Stomach smooth muscle (tissue), 2 donors: ENCODE measurements around the gene CRYBA2.
A peak's percentile ranks its signal among the peaks of the same experiment; 100 is the strongest.

Source experiments
- H3K27ac ChIP-seq: one replicate; pipeline ENCODE4 v1.7.0; 2013; ENCODE audit warnings: mild to moderate bottlenecking, low read length, inconsistent platforms
- H3K27me3 ChIP-seq, 2 donors: one replicate each; pipeline ENCODE4 v1.7.0; 2013; ENCODE audit warnings: low read length in 2 of 2; ENCODE audit not compliant: insufficient read depth in 2 of 2, control insufficient read depth in 1 of 2
- H3K36me3 ChIP-seq, 2 donors: one replicate each; pipeline ENCODE4 v1.7.0; 2013; ENCODE audit warnings: low read length in 2 of 2; ENCODE audit not compliant: control insufficient read depth in 2 of 2, insufficient read depth in 2 of 2
- H3K4me1 ChIP-seq: one replicate; pipeline ENCODE4 v1.7.0; 2013; ENCODE audit warnings: low read length; ENCODE audit not compliant: control insufficient read depth, insufficient read depth
- H3K4me3 ChIP-seq, 2 donors: one replicate each; pipeline ENCODE4 v1.7.0; 2013; ENCODE audit warnings: low read length in 2 of 2
- H3K9ac ChIP-seq, 2 donors: one replicate each; pipeline ENCODE4 v1.7.0; 2013; ENCODE audit warnings: low read length in 2 of 2, mild to moderate bottlenecking in 1 of 2
- H3K9me3 ChIP-seq, 2 donors: one replicate each; pipeline ENCODE4 v1.7.0; 2013; ENCODE audit warnings: low read length in 2 of 2; ENCODE audit not compliant: control insufficient read depth in 2 of 2
- donor health status: healthy.
- donor health status: Pancreatic carcinoma.

Gene CRYBA2

GRCh38 chr2:218988650-218989049 is 4.6 kb downstream of the CRYBA2 start:
- no peak overlapping the region for H3K27ac ChIP-seq
- no peaks in the 10 kb centered on the region for H3K36me3 ChIP-seq
- H3K4me3 ChIP-seq = no peak overlapping the region
- H3K9me3 ChIP-seq = no peaks in the 10 kb centered on the region
- peaks cover 28% of the 10 kb centered on the region for H3K4me1 ChIP-seq
- H3K27me3 ChIP-seq = peaks cover 88 to 89% of the 10 kb centered on the region in 2 donors
- no peak overlapping the region for H3K9ac ChIP-seq

- Histone ChIP-seq H3K4me3 (no peak overlapping the region), H3K36me3 (no peaks in the 10 kb centered on the region), H3K27ac (no peak overlapping the region), H3K9ac (no peak overlapping the region), H3K9me3 (no peaks in the 10 kb centered on the region), H3K4me1 (peaks cover 23% of the 10 kb centered on the region), H3K27me3 (peaks cover 88 to 90% of the 10 kb centered on the region in 2 donors)
Observed at GRCh38 chr2:218988164-218988563, 5.1 kb downstream of the CRYBA2 start.

- Histone ChIP-seq H3K9me3 (no peaks in the 10 kb centered on the region), H3K4me3 (no peak overlapping the region), H3K36me3 (no peaks in the 10 kb centered on the region), H3K9ac (no peak overlapping the region), H3K4me1 (peaks cover 33% of the 10 kb centered on the region), H3K27me3 (peaks cover 86 to 88% of the 10 kb centered on the region in 2 donors), H3K27ac (no peak overlapping the region)
Observed at GRCh38 chr2:218986148-218986761, 7.0 kb downstream of the CRYBA2 start.

- Histone ChIP-seq H3K9me3 (no peaks in the 10 kb centered on the region), H3K4me3 (no peak overlapping the region), H3K27me3 (peaks cover 84 to 88% of the 10 kb centered on the region in 2 donors), H3K27ac (no peak overlapping the region), H3K4me1 (peaks cover 39% of the 10 kb centered on the region), H3K36me3 (no peaks in the 10 kb centered on the region), H3K9ac (no peak overlapping the region)
Observed at GRCh38 chr2:218985325-218986091, 7.7 kb downstream of the CRYBA2 start.

GRCh38 chr2:218985021-218985324 is 8.2 kb downstream of the CRYBA2 start, which contains the start of gene FEV:
TSS of gene FEV (minus strand) at chr2:218985184. CDS start at chr2:218985075, 109 bp downstream.
- Histone ChIP-seq H3K27me3 (peaks cover 83 to 86% of the 10 kb centered on the region in 2 donors), H3K9me3 (no peaks in the 10 kb centered on the region), H3K4me1 (peaks cover 39% of the 10 kb centered on the region), H3K36me3 (no peaks in the 10 kb centered on the region), H3K4me3 (peak within 1 kb of the TSS; percentile 26 to 49), H3K9ac (no peak within 1 kb of the TSS), H3K27ac (no peak within 1 kb of the TSS)

GRCh38 chr2:218984239-218985020 is 8.8 kb downstream of the CRYBA2 start:
- no peak overlapping the region for H3K9ac ChIP-seq
- H3K9me3 ChIP-seq = no peaks in the 10 kb centered on the region
- no peaks in the 10 kb centered on the region for H3K36me3 ChIP-seq
- H3K27me3 ChIP-seq = peaks cover 83 to 87% of the 10 kb centered on the region in 2 donors
- H3K27ac ChIP-seq = no peak overlapping the region
- peak overlapping the region; percentile 26 to 49 for H3K4me3 ChIP-seq
- peaks cover 43% of the 10 kb centered on the region for H3K4me1 ChIP-seq

- Histone ChIP-seq H3K27me3 (peaks cover 79 to 82% of the 10 kb centered on the region in 2 donors), H3K9ac (no peak overlapping the region), H3K4me3 (peak overlapping the region in 1 of 2 donors; percentile 49), H3K27ac (no peak overlapping the region), H3K4me1 (peaks cover 43% of the 10 kb centered on the region), H3K9me3 (no peaks in the 10 kb centered on the region), H3K36me3 (no peaks in the 10 kb centered on the region)
Observed at GRCh38 chr2:218983934-218984238, 9.3 kb downstream of the CRYBA2 start.

- Histone ChIP-seq H3K27me3 (peaks cover 77% of the 10 kb centered on the region in 2 donors), H3K4me3 (no peak overlapping the region), H3K36me3 (no peaks in the 10 kb centered on the region), H3K9ac (no peak overlapping the region), H3K9me3 (no peaks in the 10 kb centered on the region), H3K4me1 (peaks cover 43% of the 10 kb centered on the region), H3K27ac (no peak overlapping the region)
Observed at GRCh38 chr2:218983263-218983933, 9.8 kb downstream of the CRYBA2 start.

- Histone ChIP-seq H3K4me3 (peak overlapping the region; percentile 51 to 66), H3K27me3 (peaks cover 72 to 73% of the 10 kb centered on the region in 2 donors), H3K4me1 (peaks cover 43% of the 10 kb centered on the region), H3K9me3 (no peaks in the 10 kb centered on the region), H3K36me3 (no peaks in the 10 kb centered on the region), H3K27ac (no peak overlapping the region), H3K9ac (no peak overlapping the region)
Observed at GRCh38 chr2:218982586-218983262, 10.5 kb downstream of the CRYBA2 start.
